ENCODE results near the gene ANKS6.

Gene ANKS6

GRCh38 chr9:98770717-98771116 is 25.6 kb downstream of the ANKS6 start:
- no peak for DNase-seq

- no peak for DNase-seq
Observed at GRCh38 chr9:98768344-98768743, 28.0 kb downstream of the ANKS6 start.

GRCh38 chr9:98767915-98768314 is 28.4 kb downstream of the ANKS6 start:
- no peak for DNase-seq

- DNase-seq: no peak
Observed at GRCh38 chr9:98767196-98767595, 29.2 kb downstream of the ANKS6 start.

GRCh38 chr9:98766586-98766985 is 29.8 kb downstream of the ANKS6 start:
- no peak for DNase-seq

GRCh38 chr9:98765256-98765655 is 31.1 kb downstream of the ANKS6 start:
- no peak for DNase-seq

GRCh38 chr9:98763986-98764745 is 32.2 kb downstream of the ANKS6 start:
- no peak for DNase-seq

GRCh38 chr9:98760231-98760630 is 36.1 kb downstream of the ANKS6 start:
- no peak for DNase-seq

- no peak for DNase-seq
Observed at GRCh38 chr9:98755006-98755618, 41.2 kb downstream of the ANKS6 start.

GRCh38 chr9:98751210-98751609 is 45.1 kb downstream of the ANKS6 start:
- DNase-seq: no peak

- no peak for DNase-seq
Observed at GRCh38 chr9:98750364-98751060, 45.8 kb downstream of the ANKS6 start.

GRCh38 chr9:98747476-98747875 is 48.9 kb downstream of the ANKS6 start:
- DNase-seq: no peak

GRCh38 chr9:98745470-98745869 is 50.9 kb downstream of the ANKS6 start:
- no peak for DNase-seq

GRCh38 chr9:98743818-98744611 is 52.3 kb downstream of the ANKS6 start:
- no peak for DNase-seq

- no peak for DNase-seq
Observed at GRCh38 chr9:98743329-98743728, 53.0 kb downstream of the ANKS6 start.

GRCh38 chr9:98742325-98743280 is 53.8 kb downstream of the ANKS6 start:
- no peak for DNase-seq

GRCh38 chr9:98740226-98740881 is 56.0 kb downstream of the ANKS6 start:
- no peak for DNase-seq

GRCh38 chr9:98738741-98739140 is 57.6 kb downstream of the ANKS6 start:
- no peak for DNase-seq

- DNase-seq: no peak
Observed at GRCh38 chr9:98736226-98736625, 60.1 kb downstream of the ANKS6 start.

- no peak for DNase-seq
Observed at GRCh38 chr9:98732801-98733200, 63.6 kb downstream of the ANKS6 start.

- DNase-seq: no peak
Observed at GRCh38 chr9:98732091-98732490, 64.3 kb downstream of the ANKS6 start.

- DNase-seq: no peak
Observed at GRCh38 chr9:98730871-98731270, 65.5 kb downstream of the ANKS6 start.
